Tibial nerve (tissue), 4 donors: ENCODE measurements around the gene MSRB1. TPM values are rescaled to one million over a fixed set of nuclear protein-coding genes. Genes with fewer than 3 reads are reported as not detected.

Experiments used
- DNase-seq, 2 donors: peaks; one replicate each; pipeline ENCODE4 v3.0.0-alpha.2; 2019; ENCODE audit warnings: low spot score in 2 of 2
- H3K27ac ChIP-seq, 4 donors: fragments of 200-600 bp; sonication (generic) in 3 of 4; one replicate each; pipeline ENCODE4 v1.5.1; 2017 to 2019; ENCODE audit warnings: mild to moderate bottlenecking in 1 of 4
- H3K27me3 ChIP-seq, 2 donors: fragments of 200-600 bp; sonication (generic) in 1 of 2; one replicate each; pipeline versions ENCODE4 v1.5.1 to v1.6.0; 2017 to 2019
- H3K36me3 ChIP-seq, 3 donors: fragments of 200-600 bp; sonication (generic); one replicate each; pipeline ENCODE4 v1.5.1; 2018 to 2019
- H3K4me1 ChIP-seq, 4 donors: fragments of 200-600 bp; sonication (generic) in 3 of 4; one replicate each; pipeline ENCODE4 v1.5.1; 2017 to 2019
- H3K4me3 ChIP-seq, 4 donors: fragments of 200-600 bp; sonication (generic) in 3 of 4; one replicate each; pipeline ENCODE4 v1.5.1; 2017 to 2019; ENCODE audit warnings: mild to moderate bottlenecking in 1 of 4, moderate library complexity in 1 of 4
- H3K9me3 ChIP-seq, 4 donors: fragments of 200-600 bp; sonication (generic) in 3 of 4; one replicate each; pipeline ENCODE4 v1.5.1; 2017 to 2019
- CTCF ChIP-seq, 5 experiments: fragments of 200-600 bp in 3 of 5; fragments of 450-650 bp in 2 of 5; sonication (generic) in 3 of 5; IDR thresholded peaks; one replicate each; pipeline ENCODE4 v1.5.1; 2016 to 2019; ENCODE audit warnings: antibody characterized with exemption in 5 of 5, mild to moderate bottlenecking in 3 of 5, moderate library complexity in 2 of 5
- EP300 ChIP-seq, 2 donors: sonication (generic); formaldehyde crosslinking; IDR thresholded peaks; one replicate each; pipeline ENCODE4 v1.6.1; 2017; ENCODE audit warnings: antibody characterized with exemption in 2 of 2, mild to moderate bottlenecking in 1 of 2
- POLR2A ChIP-seq, 2 donors: fragments of 450-650 bp; IDR thresholded peaks; one replicate each; pipeline ENCODE4 v1.6.1; 2017; ENCODE audit warnings: antibody characterized with exemption in 2 of 2, mild to moderate bottlenecking in 2 of 2, moderate library complexity in 2 of 2
- WGBS, 2 donors: methylation state at CpG; one replicate each; pipeline ENCODE4 v1.1.5; 2018; 5-methylcytosine and 5-hydroxymethylcytosine counted together
- total RNA-seq, 4 donors: library from RNA; depleted of rRNA; stranded (reverse); fragments of >200 nt; gene quantifications; one replicate each; pipeline ENCODE4 v1.1.0, GENCODE V29; 2016

The MSRB1 gene
- total RNA-seq, 4 donors from 2014 or later, result 22.5 to 46.1 (median 30.3) TPM

- WGBS, 2 donors, result 46 to 48% methylated on average over 7 to 15 of the region's 21 CpGs
- Histone ChIP-seq H3K4me3 (no peak overlapping the region), H3K27me3 (peaks cover 0 to 69% of the 10 kb centered on the region in 2 donors), H3K9me3 (no peaks in the 10 kb centered on the region), H3K27ac (no peak overlapping the region), H3K36me3 (no peaks in the 10 kb centered on the region), H3K4me1 (peaks cover 0 to 12% (median 0%) of the 10 kb centered on the region in 4 donors)
- DNase-seq, result no peak
- no peak for TF ChIP-seq EP300 (IDR thresholded peaks at IDR 0.05)
- no peak for TF ChIP-seq POLR2A (IDR thresholded peaks at IDR 0.05)
- TF ChIP-seq CTCF (IDR thresholded peaks at IDR 0.05), result no peak
These were observed 29.5 kb downstream of the MSRB1 start for GRCh38 chr16:1913327-1914083.

- H3K36me3 ChIP-seq, result no peaks in the 10 kb centered on the region
- H3K9me3 ChIP-seq, result no peaks in the 10 kb centered on the region
- H3K4me3 ChIP-seq, result no peak overlapping the region
- DNase-seq, result no peak
- WGBS, 2 donors, result 67 to 82% methylated on average over 8 to 17 of the region's 17 CpGs
- H3K27ac ChIP-seq, result no peak overlapping the region
- H3K4me1 ChIP-seq, result peaks cover 0 to 1% (median 0%) of the 10 kb centered on the region in 4 donors
- no peak for TF ChIP-seq CTCF (IDR thresholded peaks at IDR 0.05)
- TF ChIP-seq EP300 (IDR thresholded peaks at IDR 0.05), result no peak
- TF ChIP-seq POLR2A (IDR thresholded peaks at IDR 0.05), result no peak
- peaks cover 0 to 74% of the 10 kb centered on the region in 2 donors for H3K27me3 ChIP-seq
These were observed 30.8 kb downstream of the MSRB1 start for GRCh38 chr16:1912215-1912543.

DNA sequence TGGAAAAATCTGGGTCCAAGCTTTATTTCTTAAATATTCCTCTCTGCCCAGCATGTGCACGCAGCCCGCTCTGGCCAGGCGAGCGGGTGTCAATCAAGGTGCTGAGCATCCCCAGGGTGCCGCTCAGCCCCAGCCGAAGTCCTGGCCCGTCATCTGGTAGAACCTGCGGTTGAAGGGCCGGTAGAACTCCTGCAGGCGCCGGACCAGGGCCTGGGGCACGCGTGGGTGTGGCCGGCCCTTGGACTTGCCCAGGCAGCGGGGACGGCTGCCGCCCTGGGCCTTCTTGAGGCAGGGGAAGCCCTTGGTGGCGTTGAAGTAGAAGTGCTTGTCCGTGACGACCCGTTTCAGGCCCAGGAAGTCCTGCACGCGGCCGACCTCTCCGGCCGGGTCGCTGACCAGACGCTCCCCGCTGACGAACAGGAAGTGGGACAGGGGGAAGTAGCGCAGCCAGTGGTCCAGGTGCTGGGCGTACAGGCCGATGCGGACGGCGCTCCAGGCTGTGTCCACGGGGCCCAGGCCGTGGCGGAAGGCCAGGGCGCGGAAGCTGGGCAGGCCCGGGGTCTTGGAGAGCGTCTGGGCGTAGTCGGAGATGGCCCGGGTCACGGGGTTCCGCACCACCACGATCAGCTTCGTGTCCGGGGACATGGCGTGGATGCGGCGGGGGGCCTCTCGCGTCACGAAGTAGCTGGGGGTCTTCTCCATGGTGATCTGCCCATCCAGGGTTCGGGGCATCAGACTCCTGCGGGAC, 31.4 kb downstream of the MSRB1 start:
- Histone ChIP-seq H3K4me3 (no peak overlapping the region), H3K4me1 (no peaks in the 10 kb centered on the region), H3K27ac (no peak overlapping the region), H3K9me3 (no peaks in the 10 kb centered on the region), H3K36me3 (no peaks in the 10 kb centered on the region), H3K27me3 (peaks cover 0 to 74% of the 10 kb centered on the region in 2 donors)
- no peak for TF ChIP-seq CTCF (IDR thresholded peaks at IDR 0.05)
- TF ChIP-seq EP300 (IDR thresholded peaks at IDR 0.05), result no peak
- TF ChIP-seq POLR2A (IDR thresholded peaks at IDR 0.05), result no peak
- 84 to 90% methylated on average over 15 to 56 of the region's 59 CpGs for WGBS, 2 donors
- no peak for DNase-seq

DNA sequence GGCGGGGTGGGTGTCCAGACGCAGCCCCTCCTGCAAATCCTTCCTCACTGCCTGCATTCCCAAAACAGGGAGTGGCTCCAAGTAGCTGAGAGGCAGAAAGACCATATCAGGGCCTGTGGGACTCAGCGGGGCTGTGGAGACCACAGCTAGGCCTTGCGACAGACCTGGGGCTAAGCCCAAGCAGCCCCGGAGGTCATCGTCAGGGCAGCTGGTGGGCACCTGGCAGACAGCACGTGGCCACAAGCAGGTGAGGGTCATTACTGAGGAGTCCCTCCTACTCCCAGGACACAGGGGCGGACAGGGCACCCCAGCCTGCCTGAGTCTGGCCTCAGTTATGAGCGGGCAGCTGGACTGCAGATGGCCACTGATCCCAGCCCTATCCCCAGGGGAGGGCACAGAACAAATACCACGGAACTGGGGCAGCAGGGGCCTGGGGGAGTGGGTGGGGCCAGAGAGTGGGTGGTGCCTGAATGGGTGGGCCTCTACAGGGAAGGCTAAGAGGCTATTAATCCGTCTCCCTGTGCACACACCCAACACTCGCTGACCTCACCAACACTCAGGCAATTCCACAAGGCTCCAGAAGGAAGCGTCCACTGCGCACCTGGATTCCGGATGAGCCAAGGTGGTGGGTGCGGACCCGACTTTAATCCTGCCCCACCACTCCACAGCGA, 33.3 kb downstream of the MSRB1 start:
- Histone ChIP-seq H3K27me3 (peaks cover 0 to 71% of the 10 kb centered on the region in 2 donors), H3K27ac (no peak overlapping the region), H3K4me3 (no peak overlapping the region), H3K36me3 (no peaks in the 10 kb centered on the region), H3K9me3 (no peaks in the 10 kb centered on the region), H3K4me1 (peaks cover 0 to under 1% (median 0%) of the 10 kb centered on the region in 4 donors)
- DNase-seq, result no peak
- TF ChIP-seq POLR2A (IDR thresholded peaks at IDR 0.05), result no peak
- no peak for TF ChIP-seq CTCF (IDR thresholded peaks at IDR 0.05)
- no peak for TF ChIP-seq EP300 (IDR thresholded peaks at IDR 0.05)
- 73 to 77% methylated on average over 13 to 18 of the region's 18 CpGs for WGBS, 2 donors
